HCT116 (cell line): ENCODE data around the gene ZNF860. TPM values are rescaled to one million over a fixed set of nuclear protein-coding genes. Genes with fewer than 3 reads are reported as not detected.

Experiments
- ATAC-seq: fragments of 200-7000 bp; cut with Tn5 transposase; 2 replicates; pipeline ENCODE4 v1.9.1; 2020; ENCODE audit warnings: mild to moderate bottlenecking, moderate library complexity
- BruUV-seq: library from RNA; stranded (reverse); fragments of 400-500 nt; replicated peaks from 2 replicates; lab custom pipeline; 2021; lab: Mats Ljungman, UMichigan
- CTCF ChIA-PET: fragments of 300-600 bp; sonication (Branson Sonifier 250); formaldehyde crosslinking; loops from one replicate; lab custom pipeline; 2021; ENCODE audit warnings: antibody characterized with exemption; lab: Charles Lee
- POLR2A ChIA-PET: fragments of 300-600, 350-600 bp; sonication (Branson Sonifier 250); formaldehyde crosslinking; loops from one replicate; lab custom pipeline; 2021; ENCODE audit warnings: antibody characterized with exemption; lab: Charles Lee
- RAD21 ChIA-PET, 2 experiments: fragments of 300-600 bp; sonication (Branson Sonifier 250); formaldehyde crosslinking; loops; one replicate each; lab custom pipeline; 2023; ENCODE audit warnings: low total read pairs in 2 of 2; ENCODE audit not compliant: uncharacterized antibody in 2 of 2, unreplicated experiment in 2 of 2, low non-redundant PET in 1 of 2; lab: Charles Lee
- DNase-seq: peaks from one replicate; pipeline ENCODE4 v3.0.0-alpha.2; 2010; ENCODE audit warnings: low read depth, low spot score
- H2AFZ ChIP-seq: fragments of 200-600 bp; shearing (Covaris generic), sonication (generic); 2 replicates; pipeline ENCODE4 v1.6.1; 2017; ENCODE audit warnings: low read depth, mixed run types, mixed read lengths, antibody characterized with exemption, low read length; ENCODE audit not compliant: poor library complexity, severe bottlenecking
- H3K27ac ChIP-seq: 2 replicates; pipeline ENCODE4 v1.5.1; 2012; ENCODE audit warnings: low read depth, low read length
- H3K27me3 ChIP-seq: fragments of 200-600 bp; sonication (generic); 2 replicates; pipeline ENCODE4 v1.6.1; 2016; ENCODE audit warnings: mixed run types, low read length, mixed read lengths; ENCODE audit not compliant: insufficient read depth
- H3K36me3 ChIP-seq, 2 experiments: fragments of 200-500 bp in 1 of 2; fragments of 200-600 bp in 1 of 2; sonication (Bioruptor generic) in 1 of 2; sonication (generic) in 1 of 2; 2 replicates each; pipeline versions ENCODE4 v1.5.1 to v1.6.1; 2014 to 2016; ENCODE audit warnings: low read length in 2 of 2, inconsistent platforms in 1 of 2, mixed read lengths in 1 of 2, mixed run types in 1 of 2; ENCODE audit not compliant: insufficient read depth in 2 of 2, control insufficient read depth in 1 of 2
- H3K4me1 ChIP-seq, 2 experiments: fragments of 200-600 bp in 1 of 2; sonication (generic) in 1 of 2; 2 replicates each; pipeline versions ENCODE4 v1.5.1 to v1.6.1; 2012 to 2017; ENCODE audit warnings: low read length in 2 of 2, inconsistent platforms in 1 of 2, mild to moderate bottlenecking in 1 of 2, mixed read lengths in 1 of 2, mixed run types in 1 of 2, moderate library complexity in 1 of 2; ENCODE audit not compliant: insufficient read depth in 2 of 2, control insufficient read depth in 1 of 2
- H3K4me2 ChIP-seq: fragments of 200-600 bp; sonication (generic); 2 replicates; pipeline ENCODE4 v1.6.1; 2017; ENCODE audit warnings: mixed run types, low read length, mixed read lengths
- H3K4me3 ChIP-seq, 2 experiments: fragments of 200-600 bp in 1 of 2; sonication (generic) in 1 of 2; replicated peaks in 1 of 2; 2 replicates each; pipeline ENCODE4 v1.5.1; 2011 to 2016; ENCODE audit warnings: low read length in 2 of 2, control low read depth in 1 of 2, low read depth in 1 of 2, mild to moderate bottlenecking in 1 of 2, mixed read lengths in 1 of 2, mixed run types in 1 of 2
- H3K79me2 ChIP-seq: fragments of 200-600 bp; sonication (generic); 2 replicates; pipeline ENCODE4 v1.6.1; 2017; ENCODE audit warnings: mild to moderate bottlenecking, mixed run types, low read length, moderate library complexity, mixed read lengths; ENCODE audit not compliant: insufficient read depth
- H3K9ac ChIP-seq: fragments of 200-600 bp; sonication (generic); 2 replicates; pipeline ENCODE4 v1.6.1; 2016; ENCODE audit warnings: low read length, mixed read lengths
- H3K9me2 ChIP-seq: fragments of 200-600 bp; sonication (generic), shearing (Covaris generic); 2 replicates; pipeline ENCODE4 v1.6.1; 2017; ENCODE audit warnings: mixed run types, mild to moderate bottlenecking, moderate library complexity; ENCODE audit not compliant: insufficient read depth
- H3K9me3 ChIP-seq, 2 experiments: fragments of 200-500 bp in 1 of 2; fragments of 200-600 bp in 1 of 2; sonication (Bioruptor generic) in 1 of 2; sonication (generic) in 1 of 2; 2 replicates each; pipeline ENCODE4 v1.6.1; 2014 to 2017; ENCODE audit warnings: low read length in 2 of 2, mixed read lengths in 2 of 2, inconsistent platforms in 1 of 2, low read depth in 1 of 2, mild to moderate bottlenecking in 1 of 2, mixed run types in 1 of 2, moderate library complexity in 1 of 2; ENCODE audit not compliant: control insufficient read depth in 1 of 2, insufficient read depth in 1 of 2
- H4K20me1 ChIP-seq: fragments of 200-600 bp; sonication (generic), shearing (Covaris generic); 2 replicates; pipeline ENCODE4 v1.6.1; 2017; ENCODE audit warnings: mixed run types, mild to moderate bottlenecking, moderate library complexity; ENCODE audit not compliant: insufficient read depth
- EGR1 ChIP-seq: IDR thresholded peaks from 2 replicates; pipeline ENCODE4 v1.6.1; 2012; ENCODE audit warnings: low read depth
- EZH2phosphoT487 ChIP-seq: fragments of 200-600 bp; IDR thresholded peaks from 2 replicates; pipeline ENCODE4 v1.6.1; 2018; ENCODE audit warnings: antibody characterized with exemption, borderline replicate concordance
- FOSL1 ChIP-seq: IDR thresholded peaks from 2 replicates; pipeline ENCODE4 v1.6.1; 2012; ENCODE audit warnings: low read depth
- JUND ChIP-seq: IDR thresholded peaks from 2 replicates; pipeline ENCODE4 v1.6.1; 2012
- POLR2A ChIP-seq: IDR thresholded peaks from 2 replicates; pipeline ENCODE4 v1.7.0; 2011; ENCODE audit warnings: borderline replicate concordance; ENCODE audit not compliant: insufficient read depth, insufficient read length; ENCODE audit errors: extremely low read depth
- POLR2AphosphoS5 ChIP-seq: IDR thresholded peaks from 2 replicates; pipeline ENCODE4 v1.6.1; 2011; ENCODE audit warnings: mild to moderate bottlenecking, low read depth, low read length, moderate library complexity
- RAD21 ChIP-seq: IDR thresholded peaks from 2 replicates; pipeline ENCODE4 v1.6.1; 2012; ENCODE audit warnings: low read depth, mild to moderate bottlenecking
- SP1 ChIP-seq: IDR thresholded peaks from 2 replicates; pipeline ENCODE4 v1.6.1; 2012; ENCODE audit warnings: low read depth
- TCF7L2 ChIP-seq: IDR thresholded peaks from 2 replicates; pipeline ENCODE4 v1.7.0; 2011; ENCODE audit warnings: borderline replicate concordance, inconsistent platforms; ENCODE audit not compliant: insufficient read depth, insufficient read length; ENCODE audit errors: extremely low read depth
- YY1 ChIP-seq: IDR thresholded peaks from 2 replicates; pipeline ENCODE4 v1.6.1; 2011; ENCODE audit warnings: low read length, low read depth, moderate library complexity, mild to moderate bottlenecking; ENCODE audit not compliant: insufficient replicate concordance; ENCODE audit errors: extremely low read depth
- ZFX ChIP-seq: fragments of 450-650 bp; IDR thresholded peaks from 2 replicates; pipeline ENCODE4 v1.6.1; 2017
- intact Hi-C: fragments of 100-400 bp; cut with micrococcal nuclease; formaldehyde crosslinking; loops from 2 replicates; pipeline ENCODE4 v1.10.0; 2022
- total RNA-seq: library from RNA; stranded (reverse); gene quantifications from one replicate; pipeline ENCODE4 v1.2.1, GENCODE V29; 2021; ENCODE audit not compliant: unreplicated experiment
- TF ChIP-seq, protein P1 (sequence below): IDR thresholded peaks from 2 replicates; pipeline ENCODE4 v1.6.1; 2011; ENCODE audit warnings: mild to moderate bottlenecking, low read length, moderate library complexity; ENCODE audit not compliant: insufficient replicate concordance; ENCODE audit errors: extremely low read depth
- TF ChIP-seq, protein P2 (sequence below): IDR thresholded peaks from 2 replicates; pipeline ENCODE4 v1.6.1; 2012
- TF ChIP-seq, protein P3 (sequence below): IDR thresholded peaks from 2 replicates; pipeline ENCODE4 v1.6.1; 2012; ENCODE audit warnings: low read depth

Gene ZNF860
- total RNA-seq, 1 experiment from 2014 or later: 2.9 TPM

DNA sequence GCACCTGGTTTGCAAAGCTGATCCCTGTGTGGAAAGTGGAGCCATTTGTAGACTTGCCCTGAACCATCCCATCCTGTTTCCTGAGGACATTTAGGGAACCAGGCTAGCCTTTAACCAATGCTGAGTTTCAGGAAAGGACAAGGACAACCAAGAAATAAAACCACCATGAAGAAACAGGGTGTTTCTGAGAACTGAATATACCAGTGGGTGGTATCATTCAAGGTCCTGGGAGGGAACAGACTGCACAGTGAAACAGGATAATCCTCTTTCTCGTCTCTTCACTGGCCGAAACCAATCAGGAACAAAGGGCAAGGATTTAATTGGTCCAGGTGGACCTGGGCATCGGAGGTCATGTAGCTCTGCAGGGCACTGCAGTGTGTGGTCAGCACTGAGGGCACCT, 21.8 kb downstream of the ZNF860 start:
- H3K4me1 ChIP-seq: no peaks in the 10 kb centered on the region
- H4K20me1 ChIP-seq: no peaks in the 10 kb centered on the region
- ChIA-PET POLR2A (no interaction called here), CTCF (no interaction called here), RAD21 (no interaction called here)
- TF ChIP-seq, protein P1, sequence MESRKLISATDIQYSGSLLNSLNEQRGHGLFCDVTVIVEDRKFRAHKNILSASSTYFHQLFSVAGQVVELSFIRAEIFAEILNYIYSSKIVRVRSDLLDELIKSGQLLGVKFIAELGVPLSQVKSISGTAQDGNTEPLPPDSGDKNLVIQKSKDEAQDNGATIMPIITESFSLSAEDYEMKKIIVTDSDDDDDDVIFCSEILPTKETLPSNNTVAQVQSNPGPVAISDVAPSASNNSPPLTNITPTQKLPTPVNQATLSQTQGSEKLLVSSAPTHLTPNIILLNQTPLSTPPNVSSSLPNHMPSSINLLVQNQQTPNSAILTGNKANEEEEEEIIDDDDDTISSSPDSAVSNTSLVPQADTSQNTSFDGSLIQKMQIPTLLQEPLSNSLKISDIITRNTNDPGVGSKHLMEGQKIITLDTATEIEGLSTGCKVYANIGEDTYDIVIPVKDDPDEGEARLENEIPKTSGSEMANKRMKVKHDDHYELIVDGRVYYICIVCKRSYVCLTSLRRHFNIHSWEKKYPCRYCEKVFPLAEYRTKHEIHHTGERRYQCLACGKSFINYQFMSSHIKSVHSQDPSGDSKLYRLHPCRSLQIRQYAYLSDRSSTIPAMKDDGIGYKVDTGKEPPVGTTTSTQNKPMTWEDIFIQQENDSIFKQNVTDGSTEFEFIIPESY: no peak
- TF ChIP-seq EGR1: no peak
- TF ChIP-seq RAD21: no peak
- TF ChIP-seq EZH2phosphoT487: no peak
- no peak for TF ChIP-seq JUND
- no peak for TF ChIP-seq ZFX
- TF ChIP-seq TCF7L2: no peak
- TF ChIP-seq, protein P2, sequence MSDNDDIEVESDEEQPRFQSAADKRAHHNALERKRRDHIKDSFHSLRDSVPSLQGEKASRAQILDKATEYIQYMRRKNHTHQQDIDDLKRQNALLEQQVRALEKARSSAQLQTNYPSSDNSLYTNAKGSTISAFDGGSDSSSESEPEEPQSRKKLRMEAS: no peak
- TF ChIP-seq FOSL1: no peak
- TF ChIP-seq, protein P3, sequence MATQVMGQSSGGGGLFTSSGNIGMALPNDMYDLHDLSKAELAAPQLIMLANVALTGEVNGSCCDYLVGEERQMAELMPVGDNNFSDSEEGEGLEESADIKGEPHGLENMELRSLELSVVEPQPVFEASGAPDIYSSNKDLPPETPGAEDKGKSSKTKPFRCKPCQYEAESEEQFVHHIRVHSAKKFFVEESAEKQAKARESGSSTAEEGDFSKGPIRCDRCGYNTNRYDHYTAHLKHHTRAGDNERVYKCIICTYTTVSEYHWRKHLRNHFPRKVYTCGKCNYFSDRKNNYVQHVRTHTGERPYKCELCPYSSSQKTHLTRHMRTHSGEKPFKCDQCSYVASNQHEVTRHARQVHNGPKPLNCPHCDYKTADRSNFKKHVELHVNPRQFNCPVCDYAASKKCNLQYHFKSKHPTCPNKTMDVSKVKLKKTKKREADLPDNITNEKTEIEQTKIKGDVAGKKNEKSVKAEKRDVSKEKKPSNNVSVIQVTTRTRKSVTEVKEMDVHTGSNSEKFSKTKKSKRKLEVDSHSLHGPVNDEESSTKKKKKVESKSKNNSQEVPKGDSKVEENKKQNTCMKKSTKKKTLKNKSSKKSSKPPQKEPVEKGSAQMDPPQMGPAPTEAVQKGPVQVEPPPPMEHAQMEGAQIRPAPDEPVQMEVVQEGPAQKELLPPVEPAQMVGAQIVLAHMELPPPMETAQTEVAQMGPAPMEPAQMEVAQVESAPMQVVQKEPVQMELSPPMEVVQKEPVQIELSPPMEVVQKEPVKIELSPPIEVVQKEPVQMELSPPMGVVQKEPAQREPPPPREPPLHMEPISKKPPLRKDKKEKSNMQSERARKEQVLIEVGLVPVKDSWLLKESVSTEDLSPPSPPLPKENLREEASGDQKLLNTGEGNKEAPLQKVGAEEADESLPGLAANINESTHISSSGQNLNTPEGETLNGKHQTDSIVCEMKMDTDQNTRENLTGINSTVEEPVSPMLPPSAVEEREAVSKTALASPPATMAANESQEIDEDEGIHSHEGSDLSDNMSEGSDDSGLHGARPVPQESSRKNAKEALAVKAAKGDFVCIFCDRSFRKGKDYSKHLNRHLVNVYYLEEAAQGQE: no peak
- TF ChIP-seq POLR2A: no peak
- no peak for TF ChIP-seq POLR2AphosphoS5
- TF ChIP-seq YY1: no peak
- TF ChIP-seq SP1: no peak
- no peak overlapping the region for H3K9ac ChIP-seq
- H3K27ac ChIP-seq: no peak overlapping the region
- BruUV-seq: no TSS peak
- DNase-seq (no peak), ATAC-seq (no peak)
- no peaks in the 10 kb centered on the region for H3K9me2 ChIP-seq
- no peaks in the 10 kb centered on the region for H3K79me2 ChIP-seq
- no peak overlapping the region for H3K4me2 ChIP-seq
- H3K27me3 ChIP-seq: no peaks in the 10 kb centered on the region
- H3K4me3 ChIP-seq: no peak overlapping the region
- no peak overlapping the region for H2AFZ ChIP-seq
- no peaks in the 10 kb centered on the region for H3K9me3 ChIP-seq
- no peaks in the 10 kb centered on the region for H3K36me3 ChIP-seq
- intact Hi-C loops: no loop called here
